SIG-M5 treated with dmso at 0.1 percent for 504 hours (cell line): ENCODE results near the gene CER1.

ENCODE experiments used
- DNase-seq: peaks from one replicate; lab custom pipeline; 2025; ENCODE audit not compliant: unreplicated experiment; lab: John Stamatoyannopoulos, UW

CER1 gene, protein sequence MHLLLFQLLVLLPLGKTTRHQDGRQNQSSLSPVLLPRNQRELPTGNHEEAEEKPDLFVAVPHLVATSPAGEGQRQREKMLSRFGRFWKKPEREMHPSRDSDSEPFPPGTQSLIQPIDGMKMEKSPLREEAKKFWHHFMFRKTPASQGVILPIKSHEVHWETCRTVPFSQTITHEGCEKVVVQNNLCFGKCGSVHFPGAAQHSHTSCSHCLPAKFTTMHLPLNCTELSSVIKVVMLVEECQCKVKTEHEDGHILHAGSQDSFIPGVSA

GRCh38 chr9:14722391-14723035, at the start of gene CER1:
TSS of gene CER1 (minus strand) at chr9:14722733. CDS start at chr9:14722672, 61 bp downstream.
- DNase-seq = no peak

DNA sequence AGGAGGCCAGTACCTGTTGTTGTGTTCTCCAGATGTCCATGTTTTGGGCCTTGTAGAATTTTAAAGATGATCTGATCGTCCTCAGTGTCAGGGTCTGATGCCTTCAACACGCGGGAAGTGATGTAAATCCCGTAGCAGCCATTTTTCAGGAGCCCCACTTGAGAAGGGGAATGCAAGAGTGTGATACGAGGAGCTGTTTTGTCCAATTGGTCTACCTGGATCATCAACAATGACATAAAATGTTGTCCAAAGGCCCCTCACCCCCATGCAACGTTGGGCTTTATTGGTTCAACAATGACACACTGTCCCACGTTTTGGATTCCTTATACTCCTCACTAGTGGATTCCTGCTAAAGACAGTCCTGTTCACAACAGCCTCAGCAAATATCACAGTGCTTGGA, 48.1 kb upstream of the CER1 start:
- DNase-seq = no peak

DNA sequence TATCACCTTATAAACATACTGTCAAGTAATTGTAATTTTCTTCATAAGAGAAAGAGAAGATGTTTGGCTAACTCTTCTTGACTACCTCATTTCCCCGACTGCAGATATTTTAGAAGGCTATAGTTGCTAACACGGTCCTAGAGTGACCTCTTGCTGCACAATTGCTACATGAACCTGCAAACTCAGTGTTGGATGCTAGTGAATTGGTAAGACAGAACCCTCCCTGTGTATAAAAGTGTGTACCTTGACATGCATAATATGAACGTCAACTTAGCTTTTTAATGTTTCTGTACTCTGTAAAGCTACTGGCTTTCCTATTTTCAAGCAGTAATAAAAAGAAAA, 46.7 kb upstream of the CER1 start:
- DNase-seq = no peak

DNA sequence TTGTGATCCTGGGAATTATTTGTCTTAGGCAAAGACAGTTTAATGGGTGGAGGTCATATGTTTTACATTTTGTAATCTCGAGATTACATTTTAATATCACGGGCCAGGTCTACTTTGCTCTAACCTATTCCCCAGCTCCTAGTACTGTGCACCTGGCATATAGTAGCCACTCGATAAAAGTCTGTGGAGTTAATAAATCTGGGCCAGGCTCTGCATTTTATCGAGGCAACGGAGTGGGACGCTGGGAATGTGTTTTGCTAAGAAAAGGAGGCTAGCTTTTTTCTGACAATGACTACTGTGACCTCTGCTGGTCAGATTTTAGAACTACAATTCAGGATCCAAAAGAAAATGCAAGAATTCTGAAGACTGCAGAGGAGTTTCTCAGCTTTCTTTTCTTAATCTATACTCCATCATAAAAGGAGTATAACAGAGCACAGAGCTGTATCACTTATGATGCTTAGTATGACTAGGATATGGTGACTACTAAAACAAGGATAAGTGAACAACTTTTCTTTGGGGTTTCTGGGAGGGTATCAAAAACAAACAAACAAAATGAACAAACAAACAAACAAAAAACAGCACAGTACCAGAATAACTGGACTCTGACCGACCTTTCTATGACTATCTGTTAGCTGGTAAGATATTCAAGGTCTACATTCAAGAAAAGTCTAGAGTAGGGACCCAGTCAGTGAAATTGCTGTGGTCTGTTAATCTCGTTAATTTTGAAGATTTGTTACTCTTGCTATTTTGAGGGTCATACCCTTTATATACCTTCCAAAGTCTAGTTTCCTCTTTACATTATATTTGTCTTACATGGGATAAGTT, 46.1 kb upstream of the CER1 start:
- DNase-seq = peak; percentile 36

DNA sequence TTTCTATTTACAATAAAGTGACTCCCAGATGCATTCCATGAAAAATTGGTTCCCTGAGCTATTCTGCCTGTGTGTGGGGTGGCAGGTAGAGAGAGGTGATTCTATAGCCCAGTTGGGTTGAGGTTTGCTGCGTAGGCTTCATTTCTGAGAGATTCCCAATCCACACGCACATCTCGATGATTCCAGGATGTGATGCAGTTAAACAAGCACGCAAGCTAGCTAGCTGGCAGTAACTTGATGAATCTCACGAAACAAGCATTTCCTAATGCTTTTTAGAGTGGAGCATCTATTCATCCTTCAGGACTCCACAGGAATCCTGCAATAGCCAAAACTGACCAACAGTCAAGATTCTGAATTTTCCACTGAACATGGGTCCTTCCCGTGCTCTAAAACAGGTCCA, 43.8 kb upstream of the CER1 start:
- no peak for DNase-seq

DNA sequence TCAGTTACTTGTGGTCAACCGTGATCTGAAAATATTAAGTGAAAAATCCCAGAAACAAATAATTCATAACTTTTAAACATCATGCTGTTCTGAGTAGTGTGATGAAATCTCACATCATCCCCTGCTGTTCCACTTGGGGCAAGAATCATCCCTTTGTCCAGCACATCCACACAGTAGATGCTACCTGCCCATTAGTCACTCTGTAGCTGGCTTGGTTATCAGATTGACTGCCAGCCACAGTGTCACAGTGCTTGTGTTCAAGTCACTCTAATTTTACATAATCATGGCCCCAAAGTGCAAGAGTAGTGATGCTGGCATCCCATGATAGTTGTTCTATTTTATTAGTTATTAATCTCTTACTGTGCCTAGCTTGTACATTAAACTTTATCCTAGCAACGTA, 39.1 kb upstream of the CER1 start:
- no peak for DNase-seq

GRCh38 chr9:14760060-14760459, 37.5 kb upstream of the CER1 start:
- DNase-seq = no peak

DNA sequence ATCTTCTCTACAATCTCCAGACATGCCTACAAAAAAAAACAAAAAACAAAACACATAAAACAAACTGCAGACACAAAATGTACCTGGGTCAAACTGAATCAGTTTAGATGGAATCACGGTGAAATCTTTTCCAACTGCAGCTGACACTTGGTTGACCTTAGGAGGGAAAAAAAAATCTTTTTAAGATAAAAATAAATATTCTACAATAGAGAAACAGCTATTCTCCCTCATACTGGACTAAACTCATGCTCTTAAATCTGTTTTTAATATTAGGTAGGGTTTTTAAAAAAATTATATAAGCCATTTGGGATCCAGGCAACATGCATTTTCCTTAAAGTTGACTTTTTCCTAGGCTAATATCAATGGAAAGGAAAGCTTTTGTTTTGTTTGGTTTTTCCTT, 33.8 kb upstream of the CER1 start:
- no peak for DNase-seq

- DNase-seq = no peak
These were observed 30.3 kb upstream of the CER1 start for GRCh38 chr9:14752871-14753270.

GRCh38 chr9:14752271-14752670, 29.7 kb upstream of the CER1 start:
- DNase-seq = no peak

GRCh38 chr9:14750821-14751220, 28.3 kb upstream of the CER1 start:
- DNase-seq = no peak

GRCh38 chr9:14749741-14750211, 27.2 kb upstream of the CER1 start:
- no peak for DNase-seq

DNA sequence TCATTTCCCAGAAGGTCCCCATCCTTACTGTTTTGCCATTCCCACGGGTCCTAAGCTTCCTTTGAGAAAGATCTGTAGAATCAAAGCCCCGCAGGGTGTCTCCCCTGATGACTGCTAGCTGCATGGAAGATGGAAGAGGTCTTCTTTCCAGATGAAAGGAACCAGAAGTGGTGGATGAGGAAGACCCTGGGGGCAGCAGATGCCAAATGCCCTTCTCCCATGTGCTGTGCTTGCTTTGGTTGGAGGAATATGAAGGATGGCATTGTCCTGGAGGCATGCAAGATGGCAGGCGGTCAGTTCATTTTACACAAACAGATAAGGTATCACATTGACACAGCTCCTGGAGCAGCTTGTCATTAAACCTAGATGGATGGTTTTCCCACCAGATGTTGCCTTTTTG, 25.8 kb upstream of the CER1 start:
- no peak for DNase-seq

DNA sequence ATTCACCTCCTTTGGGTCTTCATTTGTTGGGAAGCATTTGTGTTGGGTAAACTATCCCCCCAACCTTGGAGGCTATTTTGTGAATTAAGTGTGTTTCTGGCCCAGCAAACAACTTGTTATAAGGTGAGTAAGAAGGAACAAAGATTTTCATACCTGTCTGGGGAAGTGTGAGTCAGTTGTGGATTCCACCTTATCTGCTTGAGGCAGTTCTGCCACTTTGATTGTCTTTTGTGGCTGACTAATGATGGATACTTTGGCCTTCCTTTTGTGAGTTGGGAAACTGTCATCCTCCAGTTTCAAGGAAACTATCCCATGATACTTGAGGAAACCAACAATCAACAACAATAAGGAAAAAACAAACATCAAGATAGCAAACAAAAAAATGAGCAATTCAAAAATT, 24.6 kb upstream of the CER1 start:
- DNase-seq = no peak

DNA sequence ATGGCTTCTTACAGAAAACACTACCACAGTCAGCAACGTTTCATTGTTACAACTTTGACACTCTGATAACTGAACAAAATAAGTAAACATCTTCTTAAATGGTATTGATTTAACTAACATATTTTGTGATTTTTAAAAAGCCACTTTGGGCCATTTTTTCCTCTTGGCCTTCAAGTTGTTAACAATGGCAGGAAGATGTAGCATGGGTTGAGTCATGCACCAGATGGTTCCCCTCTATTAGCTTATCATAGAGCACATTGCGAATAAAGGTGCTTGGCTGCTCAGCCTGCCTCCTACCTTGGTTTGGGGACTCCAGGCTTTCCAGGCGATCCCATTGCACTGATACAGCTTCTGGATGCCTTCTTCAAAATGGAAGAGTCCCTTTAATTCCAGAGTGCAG, 24.1 kb upstream of the CER1 start:
- DNase-seq = no peak

GRCh38 chr9:14744768-14745167, 22.2 kb upstream of the CER1 start:
- no peak for DNase-seq

DNA sequence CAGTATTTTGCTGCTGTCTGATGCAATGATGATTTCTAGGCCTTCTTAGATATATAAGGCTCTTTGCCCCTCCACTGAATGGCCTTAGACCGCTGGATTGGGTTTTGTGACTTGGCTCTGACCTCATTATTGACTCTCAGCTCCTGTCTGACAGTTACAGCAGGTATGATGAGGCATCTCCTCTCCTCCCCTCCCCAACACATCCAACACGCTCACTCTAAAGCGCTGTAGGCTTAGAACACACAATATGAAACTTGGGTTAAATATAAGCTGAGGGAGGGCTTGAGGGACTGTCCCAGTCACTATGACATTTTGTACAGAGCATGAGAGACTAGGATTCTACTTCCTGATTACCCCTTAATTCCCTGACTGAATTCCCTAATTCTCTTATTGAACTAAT, 18.8 kb upstream of the CER1 start:
- DNase-seq = no peak

- no peak for DNase-seq
These were observed 10.6 kb upstream of the CER1 start for GRCh38 chr9:14733133-14733532.

GRCh38 chr9:14731294-14731981, 8.9 kb upstream of the CER1 start:
- no peak for DNase-seq

GRCh38 chr9:14730461-14730898, 7.9 kb upstream of the CER1 start:
- DNase-seq = no peak

DNA sequence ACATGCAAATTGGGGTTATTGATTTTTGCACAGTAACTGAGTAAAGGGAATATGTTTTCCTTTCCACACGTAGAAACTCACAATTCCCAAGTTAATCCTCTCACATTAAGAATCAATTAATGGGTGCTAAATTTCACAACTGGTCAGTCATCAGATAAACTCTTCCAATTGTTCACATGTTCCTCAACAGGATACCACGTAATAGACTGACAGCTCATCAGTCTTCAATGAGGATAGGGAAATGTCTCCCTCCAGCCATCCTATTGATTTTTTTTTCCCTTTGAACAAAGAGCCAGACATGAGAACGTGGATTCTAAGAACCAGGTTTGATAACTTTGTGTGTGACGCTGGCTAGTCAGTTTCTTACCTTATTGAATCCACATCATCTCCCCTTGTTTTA, 768 bp upstream of the CER1 start:
- DNase-seq = no peak
